Panc1 (cell line): ENCODE results near the gene SKAP1.

Source experiments
- CTCF ChIP-seq: fragments of 450-650 bp; IDR thresholded peaks from 2 replicates; pipeline ENCODE4 v1.5.1; 2017; ENCODE audit warnings: mild to moderate bottlenecking
- POLR2AphosphoS5 ChIP-seq: IDR thresholded peaks from 2 replicates; pipeline ENCODE4 v1.6.1; 2012; ENCODE audit warnings: mild to moderate bottlenecking, low read depth, low read length, moderate library complexity
- TCF7L2 ChIP-seq: IDR thresholded peaks from 2 replicates; pipeline ENCODE4 v1.6.1; 2011; ENCODE audit warnings: mild to moderate bottlenecking, low read depth, low read length, inconsistent platforms

GRCh38 chr17:48413613-48414405 lies 16.2 kb downstream of the SKAP1 start:
- TF ChIP-seq TCF7L2: no peak
- TF ChIP-seq CTCF: no peak
- no peak for TF ChIP-seq POLR2AphosphoS5
